HepG2 (cell line): ENCODE results near the gene TFEB. TPM values are rescaled to one million over a fixed set of nuclear protein-coding genes. Genes with fewer than 3 reads are reported as not detected.

Experiments
- ASH2L ChIP-seq: fragments of 300-600, 200-600 bp; sonication (generic); IDR thresholded peaks from 2 replicates; pipeline ENCODE4 v1.7.0; 2017; ENCODE audit warnings: low read depth, mild to moderate bottlenecking, moderate library complexity, mixed read lengths, low read length; ENCODE audit not compliant: insufficient read length
- CBX2 ChIP-seq, 2 experiments: fragments of 200-600 bp in 1 of 2; sonication (generic); formaldehyde crosslinking in 1 of 2; IDR thresholded peaks; 2 replicates each; pipeline versions ENCODE4 v1.7.0 to v1.8.1; 2018 to 2022; ENCODE audit warnings: low read depth in 2 of 2, low read length in 1 of 2, mild to moderate bottlenecking in 1 of 2, missing genetic modification reagents in 1 of 2
- CHD2 ChIP-seq: IDR thresholded peaks from 2 replicates; pipeline ENCODE4 v1.6.1; 2011; ENCODE audit warnings: low read depth, low read length, improper control_type of control experiment
- MAFK ChIP-seq, 2 experiments: IDR thresholded peaks in 1 of 2; conservative IDR thresholded peaks in 1 of 2; 2 replicates each; pipeline ENCODE4 v1.6.1; 2011; ENCODE audit warnings: improper control_type of control experiment in 2 of 2, low read length in 2 of 2
- PRPF4 ChIP-seq: fragments of 200-400 bp; formaldehyde crosslinking; IDR thresholded peaks from 2 replicates; pipeline ENCODE4 v1.6.1; 2016; ENCODE audit warnings: low read length, low read depth; ENCODE audit not compliant: poor library complexity, severe bottlenecking
- RBAK ChIP-seq: sonication (generic); formaldehyde crosslinking; IDR thresholded peaks from 2 replicates; pipeline ENCODE4 v1.5.1; 2020; ENCODE audit warnings: mild to moderate bottlenecking, missing genetic modification reagents
- RCOR2 ChIP-seq: IDR thresholded peaks from 2 replicates; pipeline ENCODE4 v1.6.1; 2016; ENCODE audit warnings: missing biosample characterization, missing genetic modification reagents
- SIN3A ChIP-seq: IDR thresholded peaks from 2 replicates; pipeline ENCODE4 v1.6.1; 2011; ENCODE audit warnings: low read depth, mild to moderate bottlenecking, control low read depth, low read length, borderline replicate concordance
- THAP11 ChIP-seq: IDR thresholded peaks from 2 replicates; pipeline ENCODE4 v1.6.1; 2016; ENCODE audit warnings: missing biosample characterization, missing genetic modification reagents
- ZBED4 ChIP-seq: sonication (generic); formaldehyde crosslinking; IDR thresholded peaks from 2 replicates; pipeline ENCODE4 v1.4.0; 2020; ENCODE audit warnings: missing genetic modification reagents, borderline replicate concordance
- ZNF282 ChIP-seq: fragments of 450-650 bp; IDR thresholded peaks from 2 replicates; pipeline ENCODE4 v1.6.1; 2018; ENCODE audit not compliant: partially characterized antibody
- ZNF318 ChIP-seq: sonication (generic); formaldehyde crosslinking; IDR thresholded peaks from 2 replicates; pipeline ENCODE4 v1.4.0; 2020; ENCODE audit warnings: mild to moderate bottlenecking, missing genetic modification reagents
- polyA plus RNA-seq, 8 experiments: library from polyadenylated mRNA; depleted of rRNA in 3 of 8; stranded (reverse) in 7 of 8; unstranded in 1 of 8; fragments of >200 nt; fragmentation: Illumina TruSeq in 4 of 8; extraction: Trizol in 4 of 8; gene quantifications; 2 replicates each; pipeline versions ENCODE4 v1.2.1 to v1.2.3, GENCODE V29; 2011 to 2016; ENCODE audit warnings: low read depth in 4 of 8, missing spikeins in 1 of 8, mixed read lengths in 1 of 8; ENCODE audit not compliant: insufficient read depth in 1 of 8
- total RNA-seq, 5 experiments: library from RNA; depleted of rRNA; stranded (reverse); fragments of >200 nt; fragmentation: Illumina TruSeq; extraction: Trizol; gene quantifications; 2 replicates each; pipeline ENCODE4 v1.2.3, GENCODE V29; 2016; ENCODE audit warnings: low read depth in 1 of 5
- TF ChIP-seq, protein P1 (sequence below): sonication (generic); formaldehyde crosslinking; conservative IDR thresholded peaks from 2 replicates; pipeline ENCODE4 v1.4.0; 2020; ENCODE audit warnings: missing genetic modification reagents
- TF ChIP-seq, protein P2 (sequence below): IDR thresholded peaks from 2 replicates; pipeline ENCODE4 v1.6.1; 2016

Gene TFEB
- total and polyA plus RNA-seq, 2 of the 13 experiments (the other 11 are each of a cell fraction or from before 2014, with no cell fraction given), result 13.3 to 18.7 TPM

DNA sequence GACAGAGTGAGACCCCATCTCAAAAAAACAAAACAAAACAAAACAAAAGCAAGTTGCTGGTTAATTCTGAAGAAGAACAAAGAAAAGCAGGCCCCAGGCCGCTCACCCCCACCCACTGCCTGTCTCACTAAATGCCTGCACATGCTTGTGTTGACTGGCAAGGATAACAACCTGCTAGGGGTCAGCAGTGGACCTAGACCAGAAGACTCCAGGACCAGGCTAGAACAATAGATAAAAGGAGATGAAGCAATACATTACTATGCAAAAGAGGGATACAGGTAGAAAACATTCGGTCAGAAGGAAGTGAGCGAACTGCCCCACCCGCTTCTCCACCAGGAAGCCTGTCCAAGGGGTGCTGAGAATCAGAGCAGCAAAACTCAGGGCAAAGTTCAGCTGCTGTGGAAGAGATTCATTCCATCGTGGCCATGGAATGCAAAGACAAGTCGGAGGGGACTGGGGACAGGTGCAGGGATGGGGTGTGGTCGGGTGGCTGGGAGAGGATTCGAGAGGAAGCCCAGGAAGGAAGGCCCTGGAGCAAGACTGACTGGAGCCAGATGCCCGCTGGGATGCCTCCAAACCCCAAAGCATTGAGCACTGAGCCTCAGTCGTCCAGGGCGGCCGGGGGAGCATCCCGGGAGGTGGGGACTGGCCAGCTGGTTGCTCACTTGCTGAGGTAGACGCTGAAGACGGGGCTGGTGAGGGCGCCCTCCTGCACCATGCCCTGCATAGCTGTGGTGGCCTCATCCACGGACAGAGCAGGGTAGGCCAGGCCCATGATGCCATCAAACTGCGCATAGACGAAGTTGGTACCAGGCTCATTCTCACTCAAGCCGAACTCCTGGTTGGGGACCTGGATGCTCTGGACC is 6.5 kb upstream of the TFEB start (continued):
- TF ChIP-seq ZBED4 (CRISPR knock-in tag) (no peak), RBAK (no peak), RCOR2 (CRISPR knock-in tag) (0 out of 2 replicates have a peak, but pooled peaks have one; percentile 55), MAFK (conservative IDR thresholded peaks at IDR 0.05 in 1 of 2, IDR thresholded peaks at IDR 0.05 in 1 of 2; ENCODE audit: low read length in 2 of 2) (no peak), THAP11 (peak; percentile 72; the same call in 1 of the 2 replicates), ZNF318 (CRISPR knock-in tag) (no peak), SIN3A (no peak), PRPF4 (no peak), ASH2L (no peak), ZNF282 (no peak), CBX2 (IDR thresholded peaks at IDR 0.05; ENCODE audit: low read depth, low read length) (no peak), CBX2 (CRISPR knock-in tag; IDR thresholded peaks at IDR 0.05; ENCODE audit: low read depth) (no peak), CHD2 (no peak)
- TF ChIP-seq, protein P1, sequence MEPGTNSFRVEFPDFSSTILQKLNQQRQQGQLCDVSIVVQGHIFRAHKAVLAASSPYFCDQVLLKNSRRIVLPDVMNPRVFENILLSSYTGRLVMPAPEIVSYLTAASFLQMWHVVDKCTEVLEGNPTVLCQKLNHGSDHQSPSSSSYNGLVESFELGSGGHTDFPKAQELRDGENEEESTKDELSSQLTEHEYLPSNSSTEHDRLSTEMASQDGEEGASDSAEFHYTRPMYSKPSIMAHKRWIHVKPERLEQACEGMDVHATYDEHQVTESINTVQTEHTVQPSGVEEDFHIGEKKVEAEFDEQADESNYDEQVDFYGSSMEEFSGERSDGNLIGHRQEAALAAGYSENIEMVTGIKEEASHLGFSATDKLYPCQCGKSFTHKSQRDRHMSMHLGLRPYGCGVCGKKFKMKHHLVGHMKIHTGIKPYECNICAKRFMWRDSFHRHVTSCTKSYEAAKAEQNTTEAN, result no peak
- TF ChIP-seq, protein P2, sequence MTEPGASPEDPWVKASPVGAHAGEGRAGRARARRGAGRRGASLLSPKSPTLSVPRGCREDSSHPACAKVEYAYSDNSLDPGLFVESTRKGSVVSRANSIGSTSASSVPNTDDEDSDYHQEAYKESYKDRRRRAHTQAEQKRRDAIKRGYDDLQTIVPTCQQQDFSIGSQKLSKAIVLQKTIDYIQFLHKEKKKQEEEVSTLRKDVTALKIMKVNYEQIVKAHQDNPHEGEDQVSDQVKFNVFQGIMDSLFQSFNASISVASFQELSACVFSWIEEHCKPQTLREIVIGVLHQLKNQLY, result no peak
